OCI-LY7 (cell line): ENCODE results near the gene CPSF7. TPM values are rescaled to one million over a fixed set of nuclear protein-coding genes. Genes with fewer than 3 reads are reported as not detected.
"Not testable (repeated sequence)": the region's sequence is repeated elsewhere in the genome, so short reads cannot be mapped to it uniquely, and the experiment has no call there.

Source experiments
- BruUV-seq: library from RNA; stranded (reverse); fragments of 400-500 nt; replicated peaks from 2 replicates; lab custom pipeline; 2021; lab: Mats Ljungman, UMichigan
- CTCF ChIA-PET: fragments of 300-600 bp; sonication (Branson Sonifier 250); formaldehyde crosslinking; loops from one replicate; lab custom pipeline; 2022; ENCODE audit warnings: antibody characterized with exemption; ENCODE audit not compliant: unreplicated experiment; lab: Charles Lee
- POLR2A ChIA-PET: fragments of 300-600 bp; sonication (Branson Sonifier 250); formaldehyde crosslinking; loops from one replicate; lab custom pipeline; 2022; ENCODE audit warnings: antibody characterized with exemption; lab: Charles Lee
- DNase-seq: peaks from one replicate; pipeline ENCODE4 v3.0.0-alpha.2; 2015; ENCODE audit warnings: low spot score
- H2AFZ ChIP-seq: fragments of 200-600 bp; sonication (generic), shearing (Covaris generic); 2 replicates; pipeline ENCODE4 v1.6.1; 2014; ENCODE audit warnings: mild to moderate bottlenecking, antibody characterized with exemption, low read length, moderate library complexity
- H3K27ac ChIP-seq: fragments of 200-600 bp; sonication (generic); 2 replicates; pipeline ENCODE4 v1.5.1; 2014; ENCODE audit warnings: mixed run types, low read depth, mild to moderate bottlenecking, moderate library complexity, low read length, inconsistent platforms; ENCODE audit not compliant: poor library complexity, severe bottlenecking
- H3K36me3 ChIP-seq: fragments of 200-600 bp; sonication (generic); 2 replicates; pipeline ENCODE4 v1.6.1; 2014; ENCODE audit warnings: mild to moderate bottlenecking, antibody characterized with exemption, low read length, moderate library complexity, mixed read lengths; ENCODE audit not compliant: insufficient read depth
- H3K4me1 ChIP-seq: fragments of 200-600 bp; sonication (generic); 2 replicates; pipeline ENCODE4 v1.5.1; 2014; ENCODE audit warnings: mild to moderate bottlenecking, low read length; ENCODE audit not compliant: insufficient read depth, poor library complexity, severe bottlenecking
- H3K4me2 ChIP-seq: fragments of 200-600 bp; sonication (generic); 2 replicates; pipeline ENCODE4 v1.6.1; 2014; ENCODE audit warnings: mild to moderate bottlenecking, low read length
- H3K4me3 ChIP-seq: fragments of 200-600 bp; sonication (generic); 2 replicates; pipeline ENCODE4 v1.5.1; 2014; ENCODE audit warnings: mild to moderate bottlenecking, low read depth, low read length; ENCODE audit not compliant: poor library complexity, severe bottlenecking
- H3K79me2 ChIP-seq: fragments of 200-600 bp; sonication (generic); 2 replicates; pipeline ENCODE4 v1.6.1; 2016; ENCODE audit warnings: low read depth, mild to moderate bottlenecking, low read length, moderate library complexity, mixed read lengths; ENCODE audit not compliant: insufficient read depth
- H3K9me2 ChIP-seq: fragments of 200-600 bp; sonication (generic); 2 replicates; pipeline ENCODE4 v1.6.1; 2016; ENCODE audit warnings: mild to moderate bottlenecking, low read length, mixed read lengths; ENCODE audit not compliant: insufficient read depth
- H3K9me3 ChIP-seq: fragments of 200-600 bp; sonication (generic); 2 replicates; pipeline ENCODE4 v1.6.1; 2014; ENCODE audit warnings: mild to moderate bottlenecking, mixed run types, low read length, mixed read lengths
- H4K20me1 ChIP-seq: fragments of 200-600 bp; sonication (generic); 2 replicates; pipeline ENCODE4 v1.6.1; 2014; ENCODE audit warnings: mild to moderate bottlenecking, antibody characterized with exemption, low read length, moderate library complexity, mixed read lengths; ENCODE audit not compliant: insufficient read depth
- EZH2phosphoT487 ChIP-seq: fragments of 200-600 bp; sonication (generic); IDR thresholded peaks from 2 replicates; pipeline ENCODE4 v1.6.1; 2018; ENCODE audit warnings: low read depth, borderline replicate concordance, mild to moderate bottlenecking, mixed run types, antibody characterized with exemption, low read length, moderate library complexity, mixed read lengths
- intact Hi-C: fragments of 100-400 bp; cut with micrococcal nuclease; formaldehyde crosslinking; loops from one replicate; pipeline ENCODE4 v1.10.0; 2022; ENCODE audit not compliant: unreplicated experiment
- total RNA-seq, 2 experiments: library from RNA; depleted of rRNA in 1 of 2; stranded (reverse); fragments of >200 nt in 1 of 2; shearing (Covaris generic) in 1 of 2; gene quantifications; 2 replicates each; pipeline ENCODE4 v1.2.3, GENCODE V29; 2014 to 2022
- TF ChIP-seq, protein P1 (sequence below): fragments of 200-600 bp; sonication (generic); conservative IDR thresholded peaks from 2 replicates; pipeline ENCODE4 v1.5.1; 2014; ENCODE audit warnings: mild to moderate bottlenecking, antibody characterized with exemption, low read length, moderate library complexity, mixed read lengths

Gene CPSF7
- total RNA-seq, 2 experiments from 2014 or later = 69.4 to 128 TPM

DNA sequence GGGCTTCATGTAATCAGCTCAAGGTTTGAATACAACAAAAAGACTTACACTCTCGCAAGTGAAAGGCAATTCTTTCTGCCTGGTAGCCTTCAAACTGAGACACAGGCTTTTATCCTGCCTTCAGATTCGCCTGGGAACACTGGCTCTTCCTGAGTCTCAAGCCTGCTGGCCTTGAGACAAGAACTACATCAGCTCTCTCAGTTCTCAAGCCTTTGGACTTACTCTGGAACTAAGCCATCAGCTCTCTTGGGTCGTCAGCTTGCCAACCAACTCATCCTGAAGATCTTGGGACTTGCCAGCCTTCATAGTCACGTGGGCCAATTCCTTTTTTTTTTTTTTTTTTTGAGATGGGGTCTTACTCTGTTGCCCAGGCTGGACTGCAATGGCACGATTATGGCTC lies 43.1 kb upstream of the CPSF7 start:
- BruUV-seq = no TSS peak
- POLR2A ChIA-PET = interaction anchor here (1.1 kb wide), 1 partner anchor 10 kb away, joined by 5 read pairs; no protein-coding TSS in a partner anchor

DNA sequence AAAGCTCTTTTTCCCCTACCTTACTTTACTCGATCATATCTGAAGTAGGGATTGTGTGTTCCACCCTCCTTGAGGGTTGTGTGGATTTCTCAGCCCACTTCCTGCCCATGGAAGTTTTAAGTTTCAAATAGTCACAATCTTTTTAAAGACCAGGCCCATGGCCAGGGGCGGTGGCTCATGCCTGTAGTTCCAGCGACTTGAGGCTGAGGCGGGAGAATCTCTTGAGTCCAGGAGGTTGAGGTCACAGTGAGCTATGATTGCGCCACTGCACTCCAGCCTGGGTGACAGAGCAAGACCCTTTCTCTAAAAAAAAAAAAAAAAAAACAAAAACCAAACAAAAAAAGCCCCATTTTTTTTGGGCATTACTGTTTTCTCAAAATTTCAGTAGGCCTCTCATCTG lies 42.5 kb upstream of the CPSF7 start:
- Histone ChIP-seq H4K20me1 (no peaks in the 10 kb centered on the region), H3K4me3 (no peak overlapping the region), H2AFZ (no peak overlapping the region), H3K36me3 (peaks cover 28% of the 10 kb centered on the region), H3K9me3 (no peaks in the 10 kb centered on the region), H3K4me2 (no peak overlapping the region), H3K4me1 (no peaks in the 10 kb centered on the region), H3K9me2 (no peaks in the 10 kb centered on the region), H3K79me2 (no peaks in the 10 kb centered on the region), H3K27ac (no peak overlapping the region)
- CTCF ChIA-PET = no interaction called here
- intact Hi-C loops = no loop called here
- no TSS peak for BruUV-seq
- TF ChIP-seq, protein P1, sequence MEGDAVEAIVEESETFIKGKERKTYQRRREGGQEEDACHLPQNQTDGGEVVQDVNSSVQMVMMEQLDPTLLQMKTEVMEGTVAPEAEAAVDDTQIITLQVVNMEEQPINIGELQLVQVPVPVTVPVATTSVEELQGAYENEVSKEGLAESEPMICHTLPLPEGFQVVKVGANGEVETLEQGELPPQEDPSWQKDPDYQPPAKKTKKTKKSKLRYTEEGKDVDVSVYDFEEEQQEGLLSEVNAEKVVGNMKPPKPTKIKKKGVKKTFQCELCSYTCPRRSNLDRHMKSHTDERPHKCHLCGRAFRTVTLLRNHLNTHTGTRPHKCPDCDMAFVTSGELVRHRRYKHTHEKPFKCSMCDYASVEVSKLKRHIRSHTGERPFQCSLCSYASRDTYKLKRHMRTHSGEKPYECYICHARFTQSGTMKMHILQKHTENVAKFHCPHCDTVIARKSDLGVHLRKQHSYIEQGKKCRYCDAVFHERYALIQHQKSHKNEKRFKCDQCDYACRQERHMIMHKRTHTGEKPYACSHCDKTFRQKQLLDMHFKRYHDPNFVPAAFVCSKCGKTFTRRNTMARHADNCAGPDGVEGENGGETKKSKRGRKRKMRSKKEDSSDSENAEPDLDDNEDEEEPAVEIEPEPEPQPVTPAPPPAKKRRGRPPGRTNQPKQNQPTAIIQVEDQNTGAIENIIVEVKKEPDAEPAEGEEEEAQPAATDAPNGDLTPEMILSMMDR = no peak
- no peak for TF ChIP-seq EZH2phosphoT487
- DNase-seq = no peak
- POLR2A ChIA-PET = interaction anchor here (1.1 kb wide), 1 partner anchor 9 kb away, joined by 5 read pairs; no protein-coding TSS in a partner anchor

More for the DNA sequence above, 43.1 kb upstream of the CPSF7 start:
- Histone ChIP-seq H3K4me1 (no peaks in the 10 kb centered on the region), H3K4me2 (no peak overlapping the region), H3K4me3 (no peak overlapping the region), H3K9me3 (no peaks in the 10 kb centered on the region), H4K20me1 (no peaks in the 10 kb centered on the region), H2AFZ (no peak overlapping the region), H3K79me2 (no peaks in the 10 kb centered on the region), H3K27ac (no peak overlapping the region), H3K36me3 (peaks cover 22% of the 10 kb centered on the region), H3K9me2 (no peaks in the 10 kb centered on the region)
- TF ChIP-seq, protein P1 = no peak
- TF ChIP-seq EZH2phosphoT487 = no peak
- CTCF ChIA-PET = no interaction called here
- no peak for DNase-seq
- intact Hi-C loops = no loop called here

DNA sequence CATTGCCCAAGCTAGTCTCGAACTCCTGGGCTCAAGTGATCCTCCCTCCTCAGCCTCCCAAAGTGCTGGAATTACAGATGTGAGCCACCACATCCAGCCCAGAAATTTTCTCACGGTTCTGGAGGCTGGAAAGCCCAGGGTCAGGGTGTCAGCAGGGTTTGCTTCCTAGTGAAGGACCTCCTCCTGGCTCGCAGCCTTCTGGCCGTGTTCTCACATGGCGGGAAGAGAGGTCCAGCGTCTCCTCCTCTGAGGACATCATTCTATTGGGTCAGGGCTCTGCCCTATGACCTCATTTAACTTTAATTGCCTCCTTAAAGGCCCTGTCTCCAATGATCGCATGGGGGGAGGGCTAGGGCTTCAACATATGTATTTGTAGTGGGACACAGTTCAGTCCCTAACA lies 38.2 kb upstream of the CPSF7 start:
- no peak for TF ChIP-seq EZH2phosphoT487
- TF ChIP-seq, protein P1 = no peak
- no peaks in the 10 kb centered on the region for H3K4me1 ChIP-seq
- peaks cover 38% of the 10 kb centered on the region for H3K36me3 ChIP-seq
- POLR2A ChIA-PET = no interaction called here
- no peak for DNase-seq
- H3K4me3 ChIP-seq = no peak overlapping the region
- no peak overlapping the region for H3K4me2 ChIP-seq
- H3K27ac ChIP-seq = no peak overlapping the region
- no peak overlapping the region for H2AFZ ChIP-seq
- H4K20me1 ChIP-seq = no peaks in the 10 kb centered on the region
- no peaks in the 10 kb centered on the region for H3K9me2 ChIP-seq
- intact Hi-C loops = no loop called here
- CTCF ChIA-PET = no interaction called here
- BruUV-seq = no TSS peak
- no peaks in the 10 kb centered on the region for H3K79me2 ChIP-seq
- no peaks in the 10 kb centered on the region for H3K9me3 ChIP-seq

DNA sequence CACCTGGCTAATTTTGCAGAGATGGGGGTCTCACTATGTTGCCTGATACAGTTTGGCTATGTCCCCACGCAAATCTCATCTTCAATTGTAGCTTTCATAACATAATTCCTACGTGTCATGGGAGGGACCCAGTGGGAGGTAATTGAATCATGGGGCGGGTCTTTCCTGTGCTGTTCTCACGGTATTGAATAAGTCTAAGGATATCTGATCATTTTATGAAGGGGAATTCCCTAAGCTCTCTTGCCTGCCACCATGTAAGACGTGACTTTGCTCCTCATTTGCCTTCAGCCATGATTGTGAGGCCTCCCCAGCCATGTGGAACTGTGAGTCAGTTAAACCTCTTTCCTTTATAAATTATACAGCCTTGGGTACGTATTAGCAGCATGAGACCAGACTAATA lies 37.8 kb upstream of the CPSF7 start:
- H3K4me3 ChIP-seq = not testable (repeated sequence)

More for the DNA sequence above, 37.8 kb upstream of the CPSF7 start:
- H3K79me2 ChIP-seq, H2AFZ ChIP-seq, H3K4me2 ChIP-seq, DNase-seq, intact Hi-C loops, H3K9me2 ChIP-seq, CTCF ChIA-PET, H3K9me3 ChIP-seq, BruUV-seq, H3K27ac ChIP-seq, POLR2A ChIA-PET, H3K4me1 ChIP-seq, H4K20me1 ChIP-seq: not testable (repeated sequence)
- H3K36me3 ChIP-seq = peaks cover 39% of the 10 kb centered on the region
